ENCODE measurements around the gene MMD2.
"Not testable (repeated sequence)": the region's sequence is repeated elsewhere in the genome, so short reads cannot be mapped to it uniquely, and the experiment has no call there.

MMD2 gene

DNA sequence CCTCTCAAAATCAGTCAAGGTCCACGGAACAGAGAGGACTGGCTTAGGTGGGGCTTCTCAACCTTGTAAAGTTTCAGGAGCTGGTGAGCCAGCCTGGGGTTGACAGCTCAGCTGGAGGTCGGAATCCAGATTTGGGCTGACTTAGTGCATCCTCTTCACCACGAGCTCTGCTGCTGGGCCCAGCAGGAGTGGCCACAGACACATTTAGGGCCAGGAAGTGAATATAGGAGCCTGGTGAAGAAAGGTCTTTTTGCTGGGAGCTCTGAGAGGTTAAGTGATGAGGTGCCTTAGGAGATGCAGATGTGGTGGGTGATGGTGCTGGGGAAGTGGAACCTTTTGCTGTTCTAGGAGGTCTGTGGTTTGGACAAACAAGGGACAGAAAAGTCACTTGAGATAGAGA is 39.3 kb upstream of the MMD2 start:
- no peak overlapping the region for H3K4me3 ChIP-seq (ENCODE audit: low read depth, low read length)
- no peak for TF ChIP-seq CTCF (IDR thresholded peaks at IDR 0.05; ENCODE audit: insufficient read depth, low read depth, low read length, missing control alignments)
- no peak for DNase-seq (ENCODE audit: low read depth)

GRCh38 chr7:4996696-4997222 is 37.8 kb upstream of the MMD2 start:
- TF ChIP-seq CTCF (IDR thresholded peaks at IDR 0.05; ENCODE audit: insufficient read depth, low read depth, low read length, missing control alignments): no peak
- no peak for DNase-seq (ENCODE audit: low read depth)
- H3K4me3 ChIP-seq (ENCODE audit: low read depth, low read length): no peak overlapping the region

DNA sequence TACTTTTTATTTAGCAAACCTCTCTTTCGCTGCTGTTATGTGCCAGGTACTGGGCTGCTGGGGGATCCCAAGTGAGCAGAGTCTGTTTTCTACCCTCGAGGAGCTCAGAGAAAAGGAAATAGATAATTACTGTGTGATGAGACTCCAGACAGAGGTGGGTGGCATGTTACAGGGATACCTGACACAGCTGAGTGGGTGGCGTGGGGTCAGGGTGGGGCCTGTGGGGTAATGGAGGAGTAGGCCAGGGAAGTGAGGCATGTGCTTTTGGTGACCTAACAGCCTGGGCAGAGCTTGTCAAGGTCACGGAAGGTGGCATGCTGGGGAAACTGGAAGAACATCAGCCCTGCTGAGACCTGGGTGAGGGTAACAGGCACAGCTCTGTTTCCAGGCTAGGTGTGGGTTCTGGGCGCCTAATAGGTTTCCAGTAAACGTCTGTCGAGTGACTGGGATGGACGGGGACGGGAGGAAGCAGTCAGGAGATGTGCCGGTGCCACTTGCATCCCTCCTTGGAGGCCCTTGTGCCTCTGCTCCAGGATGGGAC is 36.5 kb upstream of the MMD2 start:
- no peak for DNase-seq (ENCODE audit: low read depth)
- no peak for TF ChIP-seq CTCF (IDR thresholded peaks at IDR 0.05; ENCODE audit: insufficient read depth, low read depth, low read length, missing control alignments)
- H3K4me3 ChIP-seq (ENCODE audit: low read depth, low read length): no peak overlapping the region

DNA sequence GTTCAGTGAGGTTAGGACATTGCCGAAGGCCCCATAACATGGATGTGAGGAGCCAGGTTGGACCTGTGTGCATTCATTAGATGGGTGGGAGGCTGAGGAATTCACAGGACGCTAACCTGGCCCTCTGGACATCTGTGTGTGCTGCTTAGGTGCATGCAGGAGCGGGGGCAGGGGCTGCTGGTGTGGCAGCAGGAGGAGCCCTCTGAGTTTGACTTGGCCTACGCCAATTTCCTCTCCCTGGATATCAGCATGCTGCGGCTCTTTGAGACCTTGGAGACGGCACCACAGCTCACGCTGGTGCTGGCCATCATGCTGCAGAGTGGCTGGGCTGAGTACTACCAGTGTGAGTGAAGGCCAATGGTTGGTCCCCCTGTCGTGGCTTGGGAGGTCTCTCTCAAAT is 34.5 kb upstream of the MMD2 start:
- H3K4me3 ChIP-seq (ENCODE audit: low read depth, low read length): no peak overlapping the region
- no peak for TF ChIP-seq CTCF (IDR thresholded peaks at IDR 0.05; ENCODE audit: insufficient read depth, low read depth, low read length, missing control alignments)
- DNase-seq (ENCODE audit: low read depth): no peak

GRCh38 chr7:4982741-4983140 is 23.8 kb upstream of the MMD2 start:
- H3K4me3 ChIP-seq (ENCODE audit: low read depth, low read length); DNase-seq (ENCODE audit: low read depth): not testable (repeated sequence)

DNA sequence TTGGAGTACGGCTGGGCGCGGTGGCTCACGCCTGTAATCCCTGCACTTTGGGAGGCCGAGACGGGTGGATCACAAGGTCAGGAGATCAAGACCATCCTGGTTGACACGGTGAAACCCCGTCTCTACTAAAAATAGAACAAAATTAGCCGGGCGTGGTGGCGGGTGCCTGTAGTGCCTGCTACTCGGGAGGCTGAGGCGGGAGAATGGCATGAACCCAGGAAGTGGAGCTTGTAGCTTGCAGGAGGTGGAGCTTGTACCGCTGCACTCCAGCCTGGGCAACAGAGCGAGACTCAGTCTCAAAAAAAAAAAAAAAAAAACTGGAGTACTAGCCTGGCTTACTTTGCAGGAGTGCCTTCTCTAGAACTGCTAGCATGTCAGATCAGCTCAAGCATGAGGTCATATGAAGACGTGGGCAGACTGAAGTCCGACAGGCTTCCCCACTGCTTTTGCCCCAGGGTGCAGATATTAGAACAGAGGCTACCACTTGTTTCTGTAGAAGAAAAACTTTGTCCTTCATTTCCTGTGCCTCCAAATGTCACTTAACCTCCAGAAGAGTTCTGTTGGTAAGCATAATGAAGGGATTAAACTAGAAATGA is 22.4 kb upstream of the MMD2 start:
- H3K4me3 ChIP-seq (ENCODE audit: low read depth, low read length); DNase-seq (ENCODE audit: low read depth): not testable (repeated sequence)

DNA sequence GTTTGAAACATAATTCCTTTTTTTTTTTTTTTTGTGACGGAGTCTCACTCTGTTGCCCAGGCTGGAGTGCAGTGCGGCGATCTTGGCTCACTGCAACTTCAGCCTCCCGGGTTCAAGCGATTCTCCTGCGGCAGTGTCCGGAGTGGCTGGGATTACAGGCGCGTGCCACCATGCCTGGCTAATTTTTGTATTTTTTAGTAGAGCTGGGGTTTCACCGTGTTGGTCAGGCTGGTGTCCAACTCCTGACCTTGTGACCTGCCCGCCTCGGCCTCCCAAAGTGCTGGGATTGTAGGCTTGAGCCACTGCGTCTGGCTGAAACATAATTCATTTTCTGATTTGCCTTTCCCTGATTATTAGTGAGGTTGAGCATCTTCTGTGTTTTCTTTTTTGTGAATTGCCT is 16.6 kb upstream of the MMD2 start:
- not testable (repeated sequence) for H3K4me3 ChIP-seq (ENCODE audit: low read depth, low read length); DNase-seq (ENCODE audit: low read depth)

GRCh38 chr7:4973728-4974198 is 14.8 kb upstream of the MMD2 start:
- DNase-seq (ENCODE audit: low read depth): peak; percentile 96
- peak overlapping the region; percentile 85 for H3K4me3 ChIP-seq (ENCODE audit: low read depth, low read length)
- peak; percentile 93 for TF ChIP-seq CTCF (IDR thresholded peaks at IDR 0.05; ENCODE audit: insufficient read depth, low read depth, low read length, missing control alignments)

DNA sequence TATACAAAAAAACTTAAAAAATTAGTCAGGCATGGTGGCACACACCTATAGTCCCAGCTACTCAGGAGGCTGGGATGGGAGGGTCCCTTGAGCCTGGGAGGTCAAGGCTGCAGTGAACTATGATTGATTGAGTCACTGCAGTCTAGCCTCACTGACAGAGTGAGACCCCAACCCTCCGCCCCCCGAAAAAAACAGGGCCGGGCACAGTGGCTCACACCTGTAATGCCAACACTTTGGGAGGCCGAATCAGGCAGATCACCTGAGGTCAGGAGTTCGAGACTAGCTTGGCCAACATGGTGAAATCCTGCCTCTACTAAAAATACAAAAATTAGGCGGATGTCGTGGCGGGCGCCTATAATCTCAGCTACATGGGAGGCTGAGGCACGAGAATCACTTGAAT is 13.5 kb upstream of the MMD2 start:
- DNase-seq (ENCODE audit: low read depth); H3K4me3 ChIP-seq (ENCODE audit: low read depth, low read length): not testable (repeated sequence)

Data from GM12865 (cell line).